Right renal pelvis (tissue), 4 donors: ENCODE data around the gene DMAP1. TPM values are rescaled to one million over a fixed set of nuclear protein-coding genes. Genes with fewer than 3 reads are reported as not detected.

Source experiments
- polyA plus RNA-seq, 4 donors: library from polyadenylated mRNA; unstranded; fragments of 120-200 nt; gene quantifications; one replicate each; pipeline ENCODE4 v1.2.1, GENCODE V29; 2013; ENCODE audit not compliant: insufficient read length in 4 of 4

Gene DMAP1
- polyA plus RNA-seq, 4 donors, result 56.8 to 62.5 (median 57.3) TPM

Other genes with a start within 250 kb of the DMAP1 start
- gene DPH2, start 243.5 kb upstream of the DMAP1 start, polyA plus RNA-seq, result 10 to 100 TPM; 24.0 to 26.8 (median 24.5) TPM
- 100 to 1,000 TPM; 139 to 182 (median 149) TPM for gene ATP6V0B, start 238.5 kb upstream of the DMAP1 start, polyA plus RNA-seq
- gene B4GALT2, start 234.3 kb upstream of the DMAP1 start, polyA plus RNA-seq, result 10 to 100 TPM; 38.8 to 48.7 (median 40.1) TPM
- gene CCDC24, start 221.9 kb upstream of the DMAP1 start, polyA plus RNA-seq, result 10 to 100 TPM; 16.3 to 22.6 (median 20.5) TPM
- 1 to 10 TPM; 5.6 to 7.7 (median 6.3) TPM for gene SLC6A9, start 182.0 kb upstream of the DMAP1 start, polyA plus RNA-seq
- gene KLF17, start 94.7 kb upstream of the DMAP1 start, polyA plus RNA-seq, result under 1 TPM in 1 of 4 donors, not detected in 3; 0.17 TPM
- not detected for gene KLF18, start 71.8 kb upstream of the DMAP1 start, polyA plus RNA-seq
- gene ERI3, start 141.8 kb downstream of the DMAP1 start, polyA plus RNA-seq, result 100 to 1,000 TPM in 1 of 4 donors, 10 to 100 TPM in 3; 82.1 to 105 (median 86.1) TPM
- gene RNF220, start 191.8 kb downstream of the DMAP1 start, polyA plus RNA-seq, result 100 to 1,000 TPM in 1 of 4 donors, 10 to 100 TPM in 3; 93.0 to 101 (median 95.7) TPM